GM23338 (cell line): ENCODE data around the gene CCNF. TPM values are rescaled to one million over a fixed set of nuclear protein-coding genes. Genes with fewer than 3 reads are reported as not detected.

ENCODE experiments used
- ATAC-seq: fragments of 200-7000 bp; cut with Tn5 transposase; 3 replicates; pipeline ENCODE4 v1.9.1; 2020
- DNase-seq: peaks from one replicate; pipeline ENCODE4 v3.0.0-alpha.2; 2015; ENCODE audit warnings: low spot score
- H2AFZ ChIP-seq: fragments of 200-600 bp; sonication (generic); 2 replicates; pipeline ENCODE4 v1.8.0; 2016; ENCODE audit warnings: antibody characterized with exemption, mild to moderate bottlenecking, moderate library complexity
- H3F3A ChIP-seq: fragments of 200-600 bp; sonication (generic); replicated peaks from 2 replicates; pipeline ENCODE4 v1.8.0; 2017; ENCODE audit warnings: antibody characterized with exemption, mixed run types, low read depth
- H3K27ac ChIP-seq: fragments of 200-600 bp; sonication (generic); 2 replicates; pipeline ENCODE4 v1.6.1; 2016; ENCODE audit warnings: low read depth
- H3K27me3 ChIP-seq: fragments of 200-600 bp; sonication (generic); 2 replicates; pipeline ENCODE4 v1.8.0; 2016; ENCODE audit warnings: mild to moderate bottlenecking, mixed run types, moderate library complexity; ENCODE audit not compliant: insufficient read depth
- H3K36me3 ChIP-seq: fragments of 200-600 bp; sonication (generic); 2 replicates; pipeline ENCODE4 v1.8.0; 2016; ENCODE audit warnings: mild to moderate bottlenecking; ENCODE audit not compliant: insufficient read depth
- H3K4me1 ChIP-seq: fragments of 200-600 bp; sonication (generic); 2 replicates; pipeline ENCODE4 v1.8.0; 2016; ENCODE audit warnings: mild to moderate bottlenecking, moderate library complexity; ENCODE audit not compliant: insufficient read depth
- H3K4me2 ChIP-seq: fragments of 200-600 bp; sonication (generic); 2 replicates; pipeline ENCODE4 v1.7.1; 2017; ENCODE audit warnings: mixed run types
- H3K4me3 ChIP-seq: fragments of 200-600 bp; sonication (generic); 2 replicates; pipeline ENCODE4 v1.6.1; 2016; ENCODE audit warnings: mixed run types
- H3K79me2 ChIP-seq: fragments of 200-600 bp; sonication (generic); replicated peaks from 2 replicates; pipeline ENCODE4 v1.8.0; 2017; ENCODE audit warnings: mild to moderate bottlenecking; ENCODE audit not compliant: insufficient read depth
- H3K9me2 ChIP-seq: fragments of 200-600 bp; sonication (generic); 2 replicates; pipeline ENCODE4 v1.8.0; 2017; ENCODE audit not compliant: insufficient read depth
- H4K20me1 ChIP-seq: fragments of 200-600 bp; sonication (generic); replicated peaks from 2 replicates; pipeline ENCODE4 v1.8.0; 2017; ENCODE audit warnings: mild to moderate bottlenecking; ENCODE audit not compliant: insufficient read depth
- H3K27ac Mint-ChIP-seq: 2 replicates; pipeline ENCODE4 v1.8.0; 2020; ENCODE audit warnings: inconsistent platforms, mild to moderate bottlenecking, moderate library complexity, mixed read lengths
- H3K27me3 Mint-ChIP-seq: 3 replicates; pipeline ENCODE4 v1.8.0; 2022; ENCODE audit warnings: low read depth, mild to moderate bottlenecking, moderate library complexity, mixed read lengths, inconsistent platforms; ENCODE audit not compliant: insufficient read depth, poor library complexity
- H3K36me3 Mint-ChIP-seq: 3 replicates; pipeline ENCODE4 v1.8.0; 2021; ENCODE audit warnings: low read depth, mild to moderate bottlenecking, inconsistent platforms, moderate library complexity, mixed read lengths
- H3K4me1 Mint-ChIP-seq: 3 replicates; pipeline ENCODE4 v1.8.0; 2020; ENCODE audit warnings: mild to moderate bottlenecking, inconsistent platforms, mixed read lengths
- H3K4me3 Mint-ChIP-seq: 3 replicates; pipeline ENCODE4 v1.8.0; 2021; ENCODE audit warnings: moderate library complexity, mild to moderate bottlenecking, inconsistent platforms, mixed read lengths
- H3K9me3 Mint-ChIP-seq: 3 replicates; pipeline ENCODE4 v1.8.0; 2020; ENCODE audit warnings: moderate library complexity, mild to moderate bottlenecking, inconsistent platforms, mixed read lengths
- CREB1 ChIP-seq: fragments of 250-450 bp; sonication (Bioruptor Pico); IDR thresholded peaks from 2 replicates; pipeline ENCODE4 v1.5.0; 2020; ENCODE audit warnings: low read depth, mild to moderate bottlenecking, moderate library complexity
- CTCF ChIP-seq, 2 experiments: fragments of 200-600 bp in 1 of 2; sonication (generic) in 1 of 2; conservative IDR thresholded peaks; 2 replicates each; pipeline versions ENCODE4 v1.5.1 to v1.6.1; 2016 to 2017; ENCODE audit warnings: antibody characterized with exemption in 2 of 2, low read depth in 2 of 2, mild to moderate bottlenecking in 2 of 2, moderate library complexity in 1 of 2
- EZH2 ChIP-seq: fragments of 200-600 bp; sonication (generic); IDR thresholded peaks from one replicate; pipeline ENCODE4 v1.8.0; 2017; ENCODE audit warnings: antibody characterized with exemption, mild to moderate bottlenecking, low read depth; ENCODE audit not compliant: unreplicated experiment
- EZH2phosphoT487 ChIP-seq: fragments of 200-600 bp; sonication (generic); IDR thresholded peaks from one replicate; pipeline ENCODE4 v1.8.1; 2018; ENCODE audit warnings: antibody characterized with exemption; ENCODE audit not compliant: unreplicated experiment
- JUNB ChIP-seq: IDR thresholded peaks from one replicate; pipeline ENCODE4 v1.6.1; 2016; ENCODE audit warnings: antibody characterized with exemption; ENCODE audit not compliant: unreplicated experiment
- NANOG ChIP-seq: IDR thresholded peaks from 2 replicates; pipeline ENCODE4 v1.6.1; 2016; ENCODE audit warnings: antibody characterized with exemption, borderline replicate concordance
- POLR2AphosphoS5 ChIP-seq: IDR thresholded peaks from 2 replicates; pipeline ENCODE4 v1.6.1; 2016; ENCODE audit warnings: antibody characterized with exemption, low read depth
- REST ChIP-seq: IDR thresholded peaks from one replicate; pipeline ENCODE4 v1.6.1; 2018; ENCODE audit warnings: antibody characterized with exemption; ENCODE audit not compliant: unreplicated experiment
- STAT1 ChIP-seq: IDR thresholded peaks from one replicate; pipeline ENCODE4 v1.6.1; 2016; ENCODE audit warnings: antibody characterized with exemption; ENCODE audit not compliant: unreplicated experiment
- ZNF114 ChIP-seq: fragments of 250-450 bp; sonication (Bioruptor Pico); IDR thresholded peaks from 2 replicates; pipeline ENCODE4 v1.5.0; 2020; ENCODE audit warnings: mild to moderate bottlenecking, moderate library complexity
- ZNF331 ChIP-seq: fragments of 250-450 bp; sonication (Bioruptor Pico); IDR thresholded peaks from 2 replicates; pipeline ENCODE4 v1.5.0; 2020; ENCODE audit warnings: low read depth, mild to moderate bottlenecking, moderate library complexity
- polyA plus RNA-seq: library from polyadenylated mRNA; unstranded; fragments of >200 nt; fragmentation: Nextera tagmentation; extraction: Ambion mirVana; gene quantifications from 2 replicates; pipeline ENCODE4 v1.2.1, GENCODE V29; 2016
- total RNA-seq: library from RNA; depleted of rRNA; stranded (reverse); fragments of >200 nt; shearing (Covaris generic); gene quantifications from 2 replicates; pipeline ENCODE4 v1.2.3, GENCODE V29; 2014
- TF ChIP-seq, protein P1 (sequence below): fragments of 250-450 bp; sonication (Bioruptor Pico); IDR thresholded peaks from 2 replicates; pipeline ENCODE4 v1.5.0; 2020; ENCODE audit warnings: mild to moderate bottlenecking, moderate library complexity
- TF ChIP-seq, protein P2 (sequence below): IDR thresholded peaks from 2 replicates; pipeline ENCODE4 v1.6.1; 2016; ENCODE audit warnings: antibody characterized with exemption

Gene CCNF
- total and polyA plus RNA-seq, 2 experiments from 2014 or later, result 21.2 to 54.2 TPM

DNA sequence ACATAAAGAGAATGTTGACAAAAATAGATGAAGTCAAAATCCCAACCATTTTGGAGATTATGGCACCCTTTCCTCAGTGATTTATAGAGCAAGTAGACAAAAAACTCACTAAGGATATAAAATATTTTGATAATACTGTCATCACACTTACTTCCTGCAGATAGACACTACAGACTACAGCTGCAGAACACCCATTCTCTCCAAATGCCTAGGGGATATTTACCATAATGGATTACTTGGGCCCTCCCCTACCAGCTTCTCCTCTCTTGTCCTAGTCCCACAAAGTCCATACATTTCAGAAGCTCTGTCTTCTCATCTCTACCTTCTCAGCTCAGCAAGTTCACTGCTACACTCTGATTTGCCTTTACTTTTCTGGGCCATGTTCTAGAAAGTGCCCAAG, 37.2 kb upstream of the CCNF start:
- H3K27ac Mint-ChIP-seq, result no peak overlapping the region
- H3K79me2 ChIP-seq, result no peaks in the 10 kb centered on the region
- 0 out of 2 replicates have a peak overlapping the region, but pooled peaks have one; percentile 48 for H2AFZ ChIP-seq
- peaks cover 9% of the 10 kb centered on the region for H3K4me1 ChIP-seq
- no peaks in the 10 kb centered on the region for H3K9me2 ChIP-seq
- no peak overlapping the region for H3K4me2 ChIP-seq
- H3K4me3 ChIP-seq, result no peak overlapping the region
- peaks cover 19% of the 10 kb centered on the region for H3K9me3 Mint-ChIP-seq
- no peak for TF ChIP-seq ZNF331 (CRISPR knock-in tag)
- TF ChIP-seq REST, result no peak
- no peak for TF ChIP-seq POLR2AphosphoS5
- TF ChIP-seq EZH2phosphoT487, result no peak
- TF ChIP-seq NANOG, result no peak
- no peak for TF ChIP-seq JUNB
- no peak for TF ChIP-seq STAT1
- TF ChIP-seq, protein P1, sequence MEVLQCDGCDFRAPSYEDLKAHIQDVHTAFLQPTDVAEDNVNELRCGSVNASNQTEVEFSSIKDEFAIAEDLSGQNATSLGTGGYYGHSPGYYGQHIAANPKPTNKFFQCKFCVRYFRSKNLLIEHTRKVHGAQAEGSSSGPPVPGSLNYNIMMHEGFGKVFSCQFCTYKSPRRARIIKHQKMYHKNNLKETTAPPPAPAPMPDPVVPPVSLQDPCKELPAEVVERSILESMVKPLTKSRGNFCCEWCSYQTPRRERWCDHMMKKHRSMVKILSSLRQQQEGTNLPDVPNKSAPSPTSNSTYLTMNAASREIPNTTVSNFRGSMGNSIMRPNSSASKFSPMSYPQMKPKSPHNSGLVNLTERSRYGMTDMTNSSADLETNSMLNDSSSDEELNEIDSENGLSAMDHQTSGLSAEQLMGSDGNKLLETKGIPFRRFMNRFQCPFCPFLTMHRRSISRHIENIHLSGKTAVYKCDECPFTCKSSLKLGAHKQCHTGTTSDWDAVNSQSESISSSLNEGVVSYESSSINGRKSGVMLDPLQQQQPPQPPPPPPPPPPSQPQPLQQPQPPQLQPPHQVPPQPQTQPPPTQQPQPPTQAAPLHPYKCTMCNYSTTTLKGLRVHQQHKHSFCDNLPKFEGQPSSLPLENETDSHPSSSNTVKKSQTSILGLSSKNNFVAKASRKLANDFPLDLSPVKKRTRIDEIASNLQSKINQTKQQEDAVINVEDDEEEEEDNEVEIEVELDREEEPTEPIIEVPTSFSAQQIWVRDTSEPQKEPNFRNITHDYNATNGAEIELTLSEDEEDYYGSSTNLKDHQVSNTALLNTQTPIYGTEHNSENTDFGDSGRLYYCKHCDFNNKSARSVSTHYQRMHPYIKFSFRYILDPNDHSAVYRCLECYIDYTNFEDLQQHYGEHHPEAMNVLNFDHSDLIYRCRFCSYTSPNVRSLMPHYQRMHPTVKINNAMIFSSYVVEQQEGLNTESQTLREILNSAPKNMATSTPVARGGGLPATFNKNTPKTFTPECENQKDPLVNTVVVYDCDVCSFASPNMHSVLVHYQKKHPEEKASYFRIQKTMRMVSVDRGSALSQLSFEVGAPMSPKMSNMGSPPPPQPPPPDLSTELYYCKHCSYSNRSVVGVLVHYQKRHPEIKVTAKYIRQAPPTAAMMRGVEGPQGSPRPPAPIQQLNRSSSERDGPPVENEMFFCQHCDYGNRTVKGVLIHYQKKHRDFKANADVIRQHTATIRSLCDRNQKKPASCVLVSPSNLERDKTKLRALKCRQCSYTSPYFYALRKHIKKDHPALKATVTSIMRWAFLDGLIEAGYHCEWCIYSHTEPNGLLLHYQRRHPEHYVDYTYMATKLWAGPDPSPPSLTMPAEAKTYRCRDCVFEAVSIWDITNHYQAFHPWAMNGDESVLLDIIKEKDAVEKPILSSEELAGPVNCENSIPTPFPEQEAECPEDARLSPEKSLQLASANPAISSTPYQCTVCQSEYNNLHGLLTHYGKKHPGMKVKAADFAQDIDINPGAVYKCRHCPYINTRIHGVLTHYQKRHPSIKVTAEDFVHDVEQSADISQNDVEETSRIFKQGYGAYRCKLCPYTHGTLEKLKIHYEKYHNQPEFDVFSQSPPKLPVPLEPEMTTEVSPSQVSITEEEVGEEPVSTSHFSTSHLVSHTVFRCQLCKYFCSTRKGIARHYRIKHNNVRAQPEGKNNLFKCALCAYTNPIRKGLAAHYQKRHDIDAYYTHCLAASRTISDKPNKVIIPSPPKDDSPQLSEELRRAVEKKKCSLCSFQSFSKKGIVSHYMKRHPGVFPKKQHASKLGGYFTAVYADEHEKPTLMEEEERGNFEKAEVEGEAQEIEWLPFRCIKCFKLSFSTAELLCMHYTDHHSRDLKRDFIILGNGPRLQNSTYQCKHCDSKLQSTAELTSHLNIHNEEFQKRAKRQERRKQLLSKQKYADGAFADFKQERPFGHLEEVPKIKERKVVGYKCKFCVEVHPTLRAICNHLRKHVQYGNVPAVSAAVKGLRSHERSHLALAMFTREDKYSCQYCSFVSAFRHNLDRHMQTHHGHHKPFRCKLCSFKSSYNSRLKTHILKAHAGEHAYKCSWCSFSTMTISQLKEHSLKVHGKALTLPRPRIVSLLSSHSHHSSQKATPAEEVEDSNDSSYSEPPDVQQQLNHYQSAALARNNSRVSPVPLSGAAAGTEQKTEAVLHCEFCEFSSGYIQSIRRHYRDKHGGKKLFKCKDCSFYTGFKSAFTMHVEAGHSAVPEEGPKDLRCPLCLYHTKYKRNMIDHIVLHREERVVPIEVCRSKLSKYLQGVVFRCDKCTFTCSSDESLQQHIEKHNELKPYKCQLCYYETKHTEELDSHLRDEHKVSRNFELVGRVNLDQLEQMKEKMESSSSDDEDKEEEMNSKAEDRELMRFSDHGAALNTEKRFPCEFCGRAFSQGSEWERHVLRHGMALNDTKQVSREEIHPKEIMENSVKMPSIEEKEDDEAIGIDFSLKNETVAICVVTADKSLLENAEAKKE, result no peak
- TF ChIP-seq ZNF114 (CRISPR knock-in tag), result no peak
- no peak for TF ChIP-seq CREB1 (CRISPR knock-in tag)
- no peak for TF ChIP-seq EZH2
- TF ChIP-seq, protein P2, sequence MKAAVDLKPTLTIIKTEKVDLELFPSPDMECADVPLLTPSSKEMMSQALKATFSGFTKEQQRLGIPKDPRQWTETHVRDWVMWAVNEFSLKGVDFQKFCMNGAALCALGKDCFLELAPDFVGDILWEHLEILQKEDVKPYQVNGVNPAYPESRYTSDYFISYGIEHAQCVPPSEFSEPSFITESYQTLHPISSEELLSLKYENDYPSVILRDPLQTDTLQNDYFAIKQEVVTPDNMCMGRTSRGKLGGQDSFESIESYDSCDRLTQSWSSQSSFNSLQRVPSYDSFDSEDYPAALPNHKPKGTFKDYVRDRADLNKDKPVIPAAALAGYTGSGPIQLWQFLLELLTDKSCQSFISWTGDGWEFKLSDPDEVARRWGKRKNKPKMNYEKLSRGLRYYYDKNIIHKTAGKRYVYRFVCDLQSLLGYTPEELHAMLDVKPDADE, result no peak
- no peak for TF ChIP-seq CTCF (conservative IDR thresholded peaks at IDR 0.05; ENCODE audit: low read depth in 2 of 2)
- H3F3A ChIP-seq, result peaks cover 6% of the 10 kb centered on the region; the same call in 1 of the 2 replicates
- ATAC-seq (no peak), DNase-seq (no peak)
- no peaks in the 10 kb centered on the region for H4K20me1 ChIP-seq
- no peaks in the 10 kb centered on the region for H3K36me3 ChIP-seq
- H3K27me3 ChIP-seq, result no peaks in the 10 kb centered on the region
- no peak overlapping the region for H3K4me3 Mint-ChIP-seq
- H3K36me3 Mint-ChIP-seq, result peaks cover 19% of the 10 kb centered on the region
- H3K4me1 Mint-ChIP-seq, result peaks cover 8% of the 10 kb centered on the region
- no peak overlapping the region for H3K27ac ChIP-seq
- peaks cover 12% of the 10 kb centered on the region for H3K27me3 Mint-ChIP-seq
